Measurements from ENCODE around the gene DDRGK1. TPM values are rescaled to one million over a fixed set of nuclear protein-coding genes. Genes with fewer than 3 reads are reported as not detected.

DDRGK1 gene
- total RNA-seq, 1 donor from 2014 or later: 61.4 TPM

- intact Hi-C loops (cut with DNase I): loop anchor here (1.0 kb wide), 1 partner anchor 46 kb away; no protein-coding TSS in a partner anchor
Measured at GRCh38 chr20:3203315-3204123, 963 bp downstream of the DDRGK1 start.

GRCh38 chr20:3202965-3203314, 1.5 kb downstream of the DDRGK1 start:
- H3K4me1 ChIP-seq: peaks cover 17% of the 10 kb centered on the region
- H3K27ac ChIP-seq: peak overlapping the region; percentile 75
- H3K4me3 ChIP-seq: peak overlapping the region; percentile 59 to 93
- no peak for TF ChIP-seq POLR2A (IDR thresholded peaks at IDR 0.05)
- no peak for TF ChIP-seq POLR2AphosphoS5 (IDR thresholded peaks at IDR 0.05; ENCODE audit: insufficient read depth in 1 of 2, low read depth in 1 of 2)
- TF ChIP-seq CTCF (IDR thresholded peaks at IDR 0.05): no peak
- no peaks in the 10 kb centered on the region for H3K9me3 ChIP-seq
- H3K36me3 ChIP-seq: peaks cover 0 to 30% of the 10 kb centered on the region in 2 donors
- H3K27me3 ChIP-seq: no peaks in the 10 kb centered on the region
- no peak for DNase-seq (ENCODE audit: extremely low spot score in 2 of 2)
- intact Hi-C loops (cut with DNase I): loop anchor here (1.0 kb wide), 1 partner anchor 46 kb away; no protein-coding TSS in a partner anchor

More at GRCh38 chr20:3203315-3204123, 963 bp downstream of the DDRGK1 start:
- Histone ChIP-seq H3K4me1 (peaks cover 23% of the 10 kb centered on the region), H3K27me3 (no peaks in the 10 kb centered on the region), H3K36me3 (peaks cover 0 to 30% of the 10 kb centered on the region in 2 donors), H3K9me3 (no peaks in the 10 kb centered on the region), H3K4me3 (peak overlapping the region; percentile 59 to 93), H3K27ac (peak overlapping the region; percentile 75)
- TF ChIP-seq POLR2A (IDR thresholded peaks at IDR 0.05) (no peak), CTCF (IDR thresholded peaks at IDR 0.05) (no peak), POLR2AphosphoS5 (IDR thresholded peaks at IDR 0.05; ENCODE audit: insufficient read depth in 1 of 2, low read depth in 1 of 2) (no peak)
- no peak for DNase-seq (ENCODE audit: extremely low spot score in 2 of 2)

GRCh38 chr20:3199976-3200755, 4.3 kb downstream of the DDRGK1 start:
- DNase-seq (ENCODE audit: extremely low spot score in 2 of 2): no peak
- H3K4me1 ChIP-seq: peaks cover 17% of the 10 kb centered on the region
- no peak overlapping the region for H3K4me3 ChIP-seq
- no peaks in the 10 kb centered on the region for H3K27me3 ChIP-seq
- TF ChIP-seq CTCF (IDR thresholded peaks at IDR 0.05) (no peak), POLR2AphosphoS5 (IDR thresholded peaks at IDR 0.05; ENCODE audit: insufficient read depth in 1 of 2, low read depth in 1 of 2) (no peak), POLR2A (IDR thresholded peaks at IDR 0.05) (no peak)
- intact Hi-C loops (cut with DNase I): no loop called here
- H3K9me3 ChIP-seq: no peaks in the 10 kb centered on the region
- H3K36me3 ChIP-seq: peaks cover 0 to 54% of the 10 kb centered on the region in 2 donors
- H3K27ac ChIP-seq: no peak overlapping the region

GRCh38 chr20:3199206-3199605, 5.3 kb downstream of the DDRGK1 start:
- Histone ChIP-seq H3K36me3 (peaks cover 0 to 64% of the 10 kb centered on the region in 2 donors), H3K9me3 (no peaks in the 10 kb centered on the region), H3K4me3 (no peak overlapping the region), H3K27me3 (no peaks in the 10 kb centered on the region), H3K4me1 (peaks cover 17% of the 10 kb centered on the region), H3K27ac (no peak overlapping the region)
- no peak for DNase-seq (ENCODE audit: extremely low spot score in 2 of 2)
- TF ChIP-seq CTCF (IDR thresholded peaks at IDR 0.05): no peak
- no peak for TF ChIP-seq POLR2A (IDR thresholded peaks at IDR 0.05)
- no peak for TF ChIP-seq POLR2AphosphoS5 (IDR thresholded peaks at IDR 0.05; ENCODE audit: insufficient read depth in 1 of 2, low read depth in 1 of 2)
- intact Hi-C loops (cut with DNase I): no loop called here

Measured in vagina (tissue), 2 donors.